Testis (tissue), 2 donors: Measurements from ENCODE around the gene VTCN1.

Source experiments
- POLR2A ChIP-seq: fragments of 450-650 bp; IDR thresholded peaks from one replicate; pipeline ENCODE4 v1.6.1; 2017; ENCODE audit warnings: antibody characterized with exemption, mild to moderate bottlenecking, moderate library complexity
- TF ChIP-seq, protein P1 (sequence below), 3 experiments: fragments of 450-650 bp in 2 of 3; fragments of 200-600 bp in 1 of 3; sonication (generic) in 1 of 3; IDR thresholded peaks; one replicate each; pipeline ENCODE4 v1.5.1; 2016 to 2019; ENCODE audit warnings: antibody characterized with exemption in 3 of 3, mild to moderate bottlenecking in 2 of 3, moderate library complexity in 1 of 3

DNA sequence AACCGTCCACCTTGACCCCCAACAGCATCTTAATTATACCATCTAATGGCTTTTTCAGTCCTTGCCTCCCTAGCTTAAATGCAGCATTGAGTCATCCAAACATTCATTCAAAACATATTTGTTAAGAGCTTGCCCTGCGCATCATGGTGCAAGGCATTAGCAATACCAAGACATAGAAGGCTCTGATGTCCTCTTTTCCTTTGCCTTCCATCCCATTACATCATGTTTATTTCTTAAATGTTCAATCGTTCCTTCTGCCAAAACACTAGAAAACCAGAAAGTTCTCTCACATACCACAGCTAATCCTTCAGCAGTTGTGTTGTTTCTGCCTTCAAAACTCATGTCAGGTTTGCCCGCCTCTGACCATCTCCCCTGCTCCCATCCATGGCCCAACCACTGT is 29.8 kb upstream of the VTCN1 start:
- TF ChIP-seq, protein P1, sequence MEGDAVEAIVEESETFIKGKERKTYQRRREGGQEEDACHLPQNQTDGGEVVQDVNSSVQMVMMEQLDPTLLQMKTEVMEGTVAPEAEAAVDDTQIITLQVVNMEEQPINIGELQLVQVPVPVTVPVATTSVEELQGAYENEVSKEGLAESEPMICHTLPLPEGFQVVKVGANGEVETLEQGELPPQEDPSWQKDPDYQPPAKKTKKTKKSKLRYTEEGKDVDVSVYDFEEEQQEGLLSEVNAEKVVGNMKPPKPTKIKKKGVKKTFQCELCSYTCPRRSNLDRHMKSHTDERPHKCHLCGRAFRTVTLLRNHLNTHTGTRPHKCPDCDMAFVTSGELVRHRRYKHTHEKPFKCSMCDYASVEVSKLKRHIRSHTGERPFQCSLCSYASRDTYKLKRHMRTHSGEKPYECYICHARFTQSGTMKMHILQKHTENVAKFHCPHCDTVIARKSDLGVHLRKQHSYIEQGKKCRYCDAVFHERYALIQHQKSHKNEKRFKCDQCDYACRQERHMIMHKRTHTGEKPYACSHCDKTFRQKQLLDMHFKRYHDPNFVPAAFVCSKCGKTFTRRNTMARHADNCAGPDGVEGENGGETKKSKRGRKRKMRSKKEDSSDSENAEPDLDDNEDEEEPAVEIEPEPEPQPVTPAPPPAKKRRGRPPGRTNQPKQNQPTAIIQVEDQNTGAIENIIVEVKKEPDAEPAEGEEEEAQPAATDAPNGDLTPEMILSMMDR (IDR thresholded peaks at IDR 0.05) = no peak
- no peak for TF ChIP-seq POLR2A
